Activated naive CD4-positive, alpha-beta T cell (primary cell): Measurements from ENCODE around the gene KIF24.
"Not testable (repeated sequence)": the region's sequence is repeated elsewhere in the genome, so short reads cannot be mapped to it uniquely, and the experiment has no call there.

Source experiments
- DNase-seq, 4 experiments: peaks; one replicate each; lab custom pipeline; 2025; lab: John Stamatoyannopoulos, UW

The KIF24 gene, protein sequence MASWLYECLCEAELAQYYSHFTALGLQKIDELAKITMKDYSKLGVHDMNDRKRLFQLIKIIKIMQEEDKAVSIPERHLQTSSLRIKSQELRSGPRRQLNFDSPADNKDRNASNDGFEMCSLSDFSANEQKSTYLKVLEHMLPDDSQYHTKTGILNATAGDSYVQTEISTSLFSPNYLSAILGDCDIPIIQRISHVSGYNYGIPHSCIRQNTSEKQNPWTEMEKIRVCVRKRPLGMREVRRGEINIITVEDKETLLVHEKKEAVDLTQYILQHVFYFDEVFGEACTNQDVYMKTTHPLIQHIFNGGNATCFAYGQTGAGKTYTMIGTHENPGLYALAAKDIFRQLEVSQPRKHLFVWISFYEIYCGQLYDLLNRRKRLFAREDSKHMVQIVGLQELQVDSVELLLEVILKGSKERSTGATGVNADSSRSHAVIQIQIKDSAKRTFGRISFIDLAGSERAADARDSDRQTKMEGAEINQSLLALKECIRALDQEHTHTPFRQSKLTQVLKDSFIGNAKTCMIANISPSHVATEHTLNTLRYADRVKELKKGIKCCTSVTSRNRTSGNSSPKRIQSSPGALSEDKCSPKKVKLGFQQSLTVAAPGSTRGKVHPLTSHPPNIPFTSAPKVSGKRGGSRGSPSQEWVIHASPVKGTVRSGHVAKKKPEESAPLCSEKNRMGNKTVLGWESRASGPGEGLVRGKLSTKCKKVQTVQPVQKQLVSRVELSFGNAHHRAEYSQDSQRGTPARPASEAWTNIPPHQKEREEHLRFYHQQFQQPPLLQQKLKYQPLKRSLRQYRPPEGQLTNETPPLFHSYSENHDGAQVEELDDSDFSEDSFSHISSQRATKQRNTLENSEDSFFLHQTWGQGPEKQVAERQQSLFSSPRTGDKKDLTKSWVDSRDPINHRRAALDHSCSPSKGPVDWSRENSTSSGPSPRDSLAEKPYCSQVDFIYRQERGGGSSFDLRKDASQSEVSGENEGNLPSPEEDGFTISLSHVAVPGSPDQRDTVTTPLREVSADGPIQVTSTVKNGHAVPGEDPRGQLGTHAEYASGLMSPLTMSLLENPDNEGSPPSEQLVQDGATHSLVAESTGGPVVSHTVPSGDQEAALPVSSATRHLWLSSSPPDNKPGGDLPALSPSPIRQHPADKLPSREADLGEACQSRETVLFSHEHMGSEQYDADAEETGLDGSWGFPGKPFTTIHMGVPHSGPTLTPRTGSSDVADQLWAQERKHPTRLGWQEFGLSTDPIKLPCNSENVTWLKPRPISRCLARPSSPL (N-terminal part only)

DNA sequence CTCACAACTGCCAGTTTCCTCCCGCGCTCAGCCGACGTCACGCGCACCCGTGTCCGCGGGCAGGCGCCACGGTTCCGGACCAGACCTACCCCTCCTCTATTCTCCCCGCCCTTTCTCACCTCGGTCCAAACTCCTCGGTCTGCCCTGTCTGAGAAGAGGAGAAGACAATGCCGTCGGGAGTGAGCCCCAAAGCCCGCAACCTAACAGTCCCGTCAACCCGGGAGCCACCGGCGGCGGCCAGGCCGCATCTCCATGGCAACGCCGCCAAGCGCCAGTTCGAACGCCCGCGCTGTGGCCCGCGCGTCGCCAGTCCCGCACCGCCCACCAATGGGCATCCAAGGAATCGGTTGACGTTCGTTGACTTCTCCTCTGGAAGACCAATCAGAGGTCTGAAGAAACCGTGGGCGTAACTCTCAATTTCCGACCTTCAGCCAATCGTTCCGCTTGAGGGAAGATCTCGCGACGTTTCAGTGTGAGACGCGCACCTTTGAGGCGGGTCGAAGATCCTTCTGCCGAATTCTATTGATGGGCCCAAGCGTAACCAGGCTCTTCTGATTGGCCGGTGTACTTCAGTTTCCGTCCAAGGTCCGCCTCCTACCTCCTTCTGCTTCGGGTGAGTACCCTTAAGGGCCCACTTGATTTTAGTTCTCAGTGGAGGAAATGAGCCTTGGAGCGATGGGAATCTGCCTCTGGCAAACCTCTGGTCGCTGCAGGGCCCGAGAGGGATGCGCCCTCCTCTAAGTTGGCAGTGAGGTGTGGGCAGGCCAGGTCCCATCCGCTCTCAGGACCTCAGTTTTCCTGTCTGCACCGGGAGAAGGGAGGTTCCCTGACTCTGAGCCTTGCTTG is at the start of gene KIF24, which contains the start of gene NUDT2:
Gene KIF24 (minus strand): TSS at position 282 of the 846 bp plus-strand sequence. CDS start 17,922 bp downstream, outside the sequence.
Gene NUDT2 (plus strand): TSS at position 583 of the 846 bp plus-strand sequence. CDS start 9,471 bp downstream, outside the sequence.
- DNase-seq, result peak; percentile 77 to 89 (median 81)

DNA sequence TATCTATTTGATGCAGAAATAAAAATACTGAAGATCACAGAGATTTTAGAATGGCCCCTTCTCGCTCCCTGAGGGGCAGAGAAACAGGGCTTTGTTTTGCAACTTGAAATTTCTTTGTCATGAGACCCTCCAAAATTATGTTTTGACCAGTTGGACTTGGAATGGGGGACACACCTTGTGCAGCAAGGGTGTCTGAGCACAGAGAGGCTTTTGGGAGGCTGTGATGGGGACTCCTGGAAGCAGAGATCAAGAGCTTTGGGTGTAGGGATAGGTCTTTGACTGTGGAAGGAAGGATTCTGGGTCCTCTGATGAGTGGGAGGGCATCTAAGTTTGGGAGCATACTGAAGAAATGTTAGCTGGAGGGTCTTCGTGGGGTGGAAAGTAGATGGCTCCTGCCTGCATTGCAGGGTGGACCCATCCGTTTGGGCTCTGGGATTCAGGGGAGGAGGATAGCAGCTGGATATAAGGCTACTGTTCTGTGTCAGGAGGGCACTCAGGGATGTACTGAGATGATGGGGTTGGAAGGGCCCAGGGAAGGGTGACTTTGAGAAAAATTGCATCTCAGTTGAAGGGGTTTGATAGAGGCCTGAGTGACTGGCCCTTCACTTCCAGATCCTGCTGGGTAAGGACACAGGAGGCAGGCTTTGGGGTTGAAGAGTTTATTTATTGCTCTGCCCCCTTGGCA is 49.5 kb upstream of the KIF24 start:
- no peak for DNase-seq

DNA sequence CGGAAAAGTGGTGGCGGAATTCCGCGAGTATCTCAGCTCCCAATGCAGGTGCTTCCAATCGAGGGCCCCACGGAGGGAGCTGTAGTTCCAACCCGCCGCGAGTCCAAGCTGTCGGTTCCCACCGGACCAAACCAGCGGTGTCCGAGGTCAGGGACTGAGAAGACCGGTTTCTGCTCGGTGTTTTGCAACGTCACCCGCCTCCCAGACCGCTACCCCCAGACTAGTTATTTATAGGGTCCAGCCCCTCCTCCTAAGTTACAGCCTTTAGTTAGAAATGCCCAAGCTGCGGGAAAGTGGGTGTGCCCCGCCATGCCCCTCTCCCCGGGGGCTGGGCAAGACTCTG is 48.3 kb upstream of the KIF24 start:
- DNase-seq, result no peak

DNA sequence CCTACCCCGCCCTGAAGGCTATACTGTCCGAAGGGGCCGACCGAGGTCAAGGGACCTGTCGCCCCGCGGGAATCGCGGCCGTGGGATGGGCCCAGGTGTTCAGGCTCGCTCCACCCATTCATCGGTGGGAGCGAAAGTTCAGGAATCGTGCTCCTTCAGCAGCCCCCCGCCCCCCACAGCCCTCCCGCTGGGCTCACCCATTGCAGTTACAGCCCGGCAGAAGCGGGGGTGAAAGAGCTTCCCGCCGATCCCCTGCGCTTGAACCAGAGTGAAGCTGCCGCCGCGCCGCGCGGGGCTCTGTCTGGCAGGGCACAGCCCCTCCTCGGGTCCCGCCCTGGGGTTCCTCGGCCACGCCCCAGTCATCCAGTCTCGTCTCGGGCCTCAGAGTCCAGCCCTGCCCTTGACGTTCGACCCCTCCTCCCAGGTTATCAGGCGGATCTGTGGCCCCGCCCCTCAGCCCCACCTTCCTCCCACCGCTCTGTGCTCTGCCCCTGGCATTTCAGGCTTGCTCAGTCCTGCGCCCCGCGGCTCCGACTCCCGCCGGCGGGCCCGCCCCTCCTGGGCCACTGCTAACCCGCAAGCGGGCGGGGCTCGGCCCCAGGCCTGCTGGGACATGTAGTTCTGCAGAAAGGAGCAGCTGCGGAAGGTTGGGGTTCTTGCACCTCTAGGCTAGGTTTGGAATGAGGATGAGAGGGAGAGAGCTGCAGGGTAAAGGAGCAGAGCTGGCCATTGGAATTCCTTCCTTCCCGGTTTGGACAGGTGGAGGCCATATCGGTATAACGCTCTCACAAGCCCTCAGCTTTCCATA is 47.7 kb upstream of the KIF24 start, which contains the start of gene MYORG:
Gene MYORG (minus strand): TSS at position 303 of the 808 bp plus-strand sequence. CDS start 3,955 bp downstream, outside the sequence.
- DNase-seq, result peak; percentile 68 to 95 (median 86)

DNA sequence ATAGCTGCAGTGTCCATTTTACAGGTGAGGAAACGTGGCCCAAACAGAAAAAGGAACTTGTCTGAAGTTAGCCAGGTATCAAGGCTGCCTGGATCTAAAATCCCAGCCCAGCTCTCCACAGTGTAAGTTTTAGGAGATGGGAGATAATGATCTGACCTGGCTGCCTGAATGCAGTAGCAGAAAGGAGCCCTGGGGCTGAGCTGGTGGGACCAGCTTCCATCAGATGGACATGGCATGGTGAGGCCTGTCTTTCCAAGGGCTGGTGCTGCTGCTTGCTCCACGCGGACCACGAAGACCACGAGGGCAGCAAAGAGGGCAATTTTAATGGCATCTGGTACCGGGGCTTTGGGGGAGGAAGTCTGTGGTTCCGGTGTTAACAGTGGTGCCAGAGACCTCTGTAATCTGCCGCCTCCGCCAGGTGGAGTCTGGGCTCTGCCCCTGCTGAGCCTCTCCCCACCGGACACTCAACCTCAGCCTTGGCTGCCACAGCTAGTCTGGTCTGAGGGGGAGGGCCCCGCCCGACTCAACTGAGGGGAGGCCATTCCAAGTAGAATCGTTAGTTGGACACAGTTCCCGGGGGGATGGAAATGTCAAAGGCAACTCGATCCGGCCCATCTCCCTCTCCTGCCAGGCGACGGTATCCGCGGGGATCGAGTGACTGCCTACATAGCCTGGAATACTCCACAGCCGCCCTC is 47.0 kb upstream of the KIF24 start:
- DNase-seq, result peak in 2 of 4 experiments; percentile 18 to 24

DNA sequence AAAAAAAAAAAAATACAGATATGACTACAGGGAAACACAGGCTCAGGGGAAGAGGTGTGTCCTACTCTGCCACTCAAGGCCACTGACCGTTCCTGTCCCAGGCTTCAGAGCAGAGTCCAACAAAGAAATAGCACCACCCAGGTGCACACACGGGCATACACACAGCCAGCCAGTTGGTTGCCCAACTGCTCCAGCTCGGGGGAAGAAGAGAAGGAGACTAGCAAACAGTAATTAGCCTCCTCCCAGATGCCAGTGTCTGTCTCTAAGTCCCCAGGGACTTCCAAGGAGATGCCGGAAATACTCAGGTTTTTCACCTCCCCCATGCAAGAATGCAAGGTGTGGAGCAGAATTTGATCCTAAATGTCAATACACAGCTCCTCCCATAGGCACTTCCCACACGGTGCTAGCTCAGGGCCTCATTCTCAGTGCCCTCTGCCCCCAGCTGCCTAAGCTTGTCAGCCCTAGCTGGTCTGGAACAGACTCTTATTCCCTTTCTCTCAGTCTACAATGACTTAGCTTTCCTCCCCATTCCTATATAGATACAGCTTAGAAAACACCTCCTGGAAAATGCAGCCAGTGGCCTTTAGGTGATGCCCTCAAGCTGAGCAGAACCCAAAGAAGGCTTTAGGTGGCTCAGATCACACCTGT is 46.0 kb upstream of the KIF24 start:
- DNase-seq, result no peak

DNA sequence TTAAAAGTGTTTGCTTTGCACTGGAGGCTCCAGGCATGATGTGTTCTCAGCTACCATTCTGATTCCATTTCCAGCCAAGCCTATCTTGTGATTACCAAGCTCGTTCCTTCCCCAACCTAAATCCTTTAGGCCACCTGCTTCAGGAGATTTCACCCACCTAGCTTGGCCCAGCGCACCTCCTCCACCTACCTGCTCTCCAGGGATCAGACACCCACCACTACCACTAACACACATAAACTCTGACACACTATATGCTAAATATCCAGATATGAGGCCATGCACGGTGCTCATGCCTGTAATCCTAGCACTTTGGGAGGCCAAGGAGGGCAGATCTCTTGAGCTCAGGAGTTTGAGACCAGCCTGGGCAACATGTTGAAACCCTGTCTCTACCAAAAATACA is 45.3 kb upstream of the KIF24 start:
- DNase-seq, result no peak

DNA sequence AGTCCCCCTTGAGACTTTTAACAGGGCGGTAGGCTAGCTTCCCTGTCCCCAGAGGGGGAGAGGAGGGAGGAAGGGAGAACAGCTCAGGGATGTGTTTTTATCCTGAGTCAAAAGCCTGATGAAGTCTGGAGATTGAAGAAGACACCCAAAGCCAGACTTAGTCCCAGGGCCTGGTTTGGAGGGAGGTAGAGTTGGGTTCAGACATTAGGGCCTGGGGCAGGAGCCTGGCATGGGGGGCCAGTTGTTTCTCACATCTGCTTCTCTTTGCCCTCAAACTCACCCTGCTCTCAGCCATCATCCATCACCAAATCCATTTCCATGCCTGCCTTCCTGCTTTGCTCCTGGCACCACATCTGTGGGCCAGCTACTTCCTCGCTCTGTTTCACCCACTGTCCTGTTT is 44.7 kb upstream of the KIF24 start:
- DNase-seq, result no peak

DNA sequence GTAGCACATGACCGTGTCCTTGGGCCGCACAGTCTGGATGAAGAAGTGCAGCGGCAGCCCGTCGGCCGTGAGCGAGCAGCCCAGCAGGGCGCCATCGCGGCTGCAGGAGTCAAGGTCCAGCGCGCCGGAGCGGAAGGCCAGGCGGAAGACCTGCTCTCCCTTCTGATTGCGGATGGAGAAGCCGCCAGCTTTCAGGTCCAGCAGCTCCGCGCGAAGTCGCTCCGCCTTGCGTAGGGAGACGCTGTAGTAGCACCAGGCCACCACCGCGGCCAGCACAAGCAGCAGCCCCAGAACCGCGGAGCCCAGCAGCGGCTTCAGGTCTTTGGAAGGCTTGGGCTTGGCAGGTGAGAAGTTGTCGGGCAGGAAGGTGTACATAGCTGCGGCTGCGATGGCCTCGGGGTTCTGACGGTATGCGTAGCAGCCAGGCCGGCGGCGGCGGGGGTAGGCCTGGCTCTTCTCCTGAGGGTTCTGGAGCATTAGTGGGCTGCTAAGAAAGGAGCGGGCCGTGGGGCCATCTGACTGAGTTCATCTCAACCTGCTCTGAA is 43.5 kb upstream of the KIF24 start:
- no peak for DNase-seq

DNA sequence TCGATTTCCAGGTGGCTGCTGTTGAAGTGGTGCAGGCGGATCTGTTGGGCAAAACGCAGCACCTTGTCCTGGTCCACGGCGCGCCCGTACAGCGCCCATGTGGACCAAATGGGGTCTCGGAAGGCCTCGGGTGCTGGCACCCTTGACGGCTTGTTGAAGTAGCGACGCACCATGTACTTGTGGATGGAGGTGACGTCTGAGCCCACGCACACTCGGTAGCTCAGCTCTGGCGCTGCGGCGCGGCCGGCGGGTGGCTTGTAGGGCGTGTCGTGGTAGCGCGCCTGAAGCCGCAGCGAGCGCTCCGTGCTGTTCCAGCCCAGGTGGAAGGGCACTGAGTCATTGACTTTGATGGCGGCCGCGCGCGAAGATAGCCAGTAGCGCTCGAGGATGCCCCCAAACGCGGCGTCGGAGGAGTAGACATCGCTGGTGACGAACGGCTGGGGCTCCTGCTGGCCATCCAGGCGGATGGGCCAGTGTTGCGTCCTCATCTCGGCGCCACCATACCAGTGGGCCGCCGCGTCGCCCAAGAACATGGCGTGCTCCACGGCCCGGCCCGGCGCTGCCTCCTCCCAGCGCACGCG is 42.9 kb upstream of the KIF24 start:
- DNase-seq, result no peak

DNA sequence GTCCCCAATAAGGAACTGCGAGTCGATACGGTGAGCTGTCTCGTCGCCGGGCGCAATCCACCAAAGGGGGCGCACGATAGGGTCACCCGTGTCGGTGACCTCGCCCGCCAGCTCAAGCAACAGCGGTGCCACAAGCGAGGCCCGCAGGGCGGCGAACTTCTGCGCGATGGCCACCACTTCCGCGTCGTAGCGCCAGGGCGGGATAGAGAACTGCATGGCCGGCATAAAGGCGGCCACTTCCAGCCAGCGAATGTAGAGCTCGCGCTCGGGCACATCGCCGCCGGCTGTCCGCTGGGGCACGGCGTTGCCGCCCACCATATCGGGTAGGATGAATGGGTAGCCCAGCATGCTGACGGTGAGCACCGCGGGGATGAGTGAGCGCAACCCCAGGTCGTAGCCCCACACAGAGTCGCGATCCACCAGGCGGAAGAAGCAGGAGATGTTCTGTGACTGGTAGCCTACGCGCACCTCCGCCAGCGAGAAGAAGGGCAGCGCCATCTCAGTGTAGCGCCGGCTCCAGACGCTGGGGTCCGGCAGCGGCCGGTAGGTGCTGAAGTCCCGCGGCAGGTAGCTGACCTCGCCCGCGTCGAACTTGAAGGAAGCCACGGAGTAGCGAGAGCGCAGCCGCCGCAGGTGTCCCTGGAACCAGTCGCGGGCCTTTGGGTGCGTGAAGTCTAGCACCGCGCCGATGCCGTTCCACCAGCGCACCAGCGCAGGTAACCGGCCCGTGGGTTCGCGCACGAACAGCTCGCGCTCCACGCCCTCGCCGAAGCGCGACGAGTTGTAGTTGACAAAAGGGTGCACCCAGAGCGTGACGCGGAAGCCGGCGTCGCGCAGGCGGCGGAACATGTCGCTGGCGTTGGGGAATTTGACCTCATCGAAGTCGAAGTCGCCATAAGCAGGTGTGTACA is 42.2 kb upstream of the KIF24 start:
- no peak for DNase-seq

DNA sequence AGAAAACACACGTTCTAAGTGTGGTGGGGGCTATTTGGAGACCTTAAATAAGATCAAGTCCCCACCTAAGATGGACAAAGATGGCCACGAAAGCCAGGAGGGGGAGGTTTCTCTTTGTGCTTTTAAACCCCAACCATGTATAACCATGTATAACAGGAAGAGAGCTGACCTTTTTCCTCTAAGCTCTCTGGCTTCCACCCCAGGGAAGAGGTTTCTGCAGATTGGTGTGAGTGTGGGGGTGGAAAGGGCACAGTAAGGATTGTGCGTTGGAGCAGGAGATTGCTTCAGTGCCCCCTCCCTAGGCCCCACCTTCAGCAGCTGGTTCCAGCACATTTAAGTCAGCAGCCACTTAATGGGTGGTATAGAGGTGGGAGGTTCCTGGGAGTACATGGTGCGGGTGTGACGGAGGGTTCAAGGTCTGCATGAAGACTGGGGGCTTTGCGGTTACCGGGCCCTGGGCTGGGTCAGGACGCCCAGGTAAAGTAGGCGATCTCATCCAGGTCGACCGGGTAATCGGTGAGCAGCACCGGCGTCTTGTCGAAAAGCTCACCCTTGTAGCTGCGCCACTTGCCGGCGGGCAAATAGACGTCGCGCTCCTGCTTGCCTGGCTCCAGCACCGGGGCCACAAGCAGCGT is 41.4 kb upstream of the KIF24 start:
- DNase-seq, result no peak

DNA sequence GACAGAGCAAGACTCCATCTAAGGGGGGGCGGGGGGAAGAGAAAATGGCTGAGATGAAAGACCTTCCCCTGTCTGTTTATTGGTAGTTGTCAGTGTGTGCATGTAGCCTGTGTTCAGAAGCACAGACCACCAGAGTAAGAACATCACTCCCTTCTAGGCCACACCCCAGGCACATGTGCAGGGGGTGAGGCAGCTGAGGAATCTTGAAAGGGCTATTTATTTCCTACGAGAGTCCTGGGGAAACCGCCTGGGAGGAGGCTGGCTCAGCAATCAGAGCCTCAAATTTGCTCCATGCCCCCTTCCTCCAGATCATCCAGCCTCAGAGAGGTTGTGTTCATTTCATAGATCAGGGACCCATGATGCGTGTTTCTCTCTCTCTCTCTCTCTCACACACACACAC is 40.6 kb upstream of the KIF24 start:
- no peak for DNase-seq

DNA sequence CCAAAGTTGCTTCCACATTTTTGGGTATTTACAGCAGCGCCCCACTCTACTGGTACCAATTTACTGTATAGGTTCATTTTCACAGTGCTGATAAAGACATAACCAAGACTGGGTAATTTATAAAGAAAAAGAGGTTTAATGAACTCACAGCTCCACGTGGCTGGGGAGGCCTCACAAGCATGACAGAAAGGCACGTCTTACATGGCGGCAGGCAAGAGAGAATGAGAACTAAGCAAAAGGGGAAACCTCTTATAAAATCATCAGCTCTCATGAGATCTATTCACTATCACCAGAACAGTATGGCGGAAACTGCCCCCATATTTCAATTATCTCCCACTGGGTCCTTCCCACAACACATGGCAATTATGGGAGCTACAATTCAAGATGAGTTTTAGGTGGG is 39.7 kb upstream of the KIF24 start:
- DNase-seq, result not testable (repeated sequence)

DNA sequence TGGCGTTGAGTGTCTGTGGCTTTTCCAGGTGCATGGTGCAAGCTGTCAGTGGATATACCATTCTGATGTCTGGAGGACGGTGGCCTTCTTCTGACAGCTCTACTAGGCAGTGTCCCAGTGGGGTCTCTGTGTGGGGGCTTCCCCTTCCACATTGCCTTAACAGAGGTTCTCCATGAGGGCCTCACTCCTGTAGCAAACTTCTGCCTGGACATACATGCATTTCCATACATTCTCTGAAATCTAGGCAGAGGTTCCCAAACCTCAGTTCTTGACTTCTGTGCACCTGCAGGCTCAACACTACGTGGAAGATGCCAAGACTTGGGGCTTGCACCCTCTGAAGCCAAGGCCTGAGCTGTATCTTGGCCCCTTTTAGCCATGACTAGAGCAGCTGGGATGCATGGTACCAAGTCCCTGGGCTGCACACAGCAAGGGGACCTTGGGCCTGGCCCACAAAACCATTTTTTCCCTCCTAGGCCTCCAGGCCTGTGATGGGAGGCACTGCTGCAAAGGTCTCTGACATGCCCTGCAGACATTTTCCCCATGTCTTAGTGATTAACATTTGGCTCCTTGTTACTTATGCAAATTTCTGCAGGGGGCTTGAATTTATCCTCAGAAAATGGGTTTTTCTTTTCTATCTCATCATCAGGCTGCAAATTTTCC is 38.8 kb upstream of the KIF24 start:
- not testable (repeated sequence) for DNase-seq

DNA sequence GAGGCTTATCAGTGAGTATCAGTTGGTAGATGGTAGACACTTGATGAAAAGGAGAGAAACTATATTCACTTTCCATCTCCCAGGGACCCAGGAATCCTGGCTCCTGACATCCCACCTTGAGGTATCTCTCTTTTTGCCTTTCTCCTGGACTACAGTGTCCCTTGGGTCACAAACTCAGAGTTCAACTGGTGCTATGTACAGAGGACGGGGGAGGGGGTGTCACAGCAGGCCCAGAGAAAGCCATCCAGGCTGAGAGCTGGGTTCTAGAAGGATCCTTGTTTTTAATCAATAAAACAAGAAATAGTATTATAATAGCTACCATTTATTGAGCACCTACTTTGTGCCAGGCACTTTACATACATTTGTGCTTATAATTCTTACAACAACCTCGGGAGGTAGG is 37.3 kb upstream of the KIF24 start:
- no peak for DNase-seq
